Fibroblast of skin of left quadriceps (primary cell): ENCODE measurements around the gene HMSD.
"Not testable (repeated sequence)": the region's sequence is repeated elsewhere in the genome, so short reads cannot be mapped to it uniquely, and the experiment has no call there.

ENCODE experiments used
- DNase-seq, 2 experiments: peaks; one replicate each; pipeline ENCODE4 v3.0.0-alpha.2; 2013; ENCODE audit warnings: low read depth in 2 of 2

HMSD gene, protein sequence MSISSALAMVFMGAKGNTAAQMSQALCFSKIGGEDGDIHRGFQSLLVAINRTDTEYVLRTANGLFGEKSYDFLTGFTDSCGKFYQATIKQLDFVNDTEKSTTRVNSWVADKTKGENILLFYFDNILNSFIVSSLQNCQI

GRCh38 chr18:63949068-63949737, at the start of gene HMSD:
TSS of gene HMSD (plus strand) at chr18:63949301. CDS start at chr18:63953456, 4,155 bp downstream.
- no peak for DNase-seq

DNA sequence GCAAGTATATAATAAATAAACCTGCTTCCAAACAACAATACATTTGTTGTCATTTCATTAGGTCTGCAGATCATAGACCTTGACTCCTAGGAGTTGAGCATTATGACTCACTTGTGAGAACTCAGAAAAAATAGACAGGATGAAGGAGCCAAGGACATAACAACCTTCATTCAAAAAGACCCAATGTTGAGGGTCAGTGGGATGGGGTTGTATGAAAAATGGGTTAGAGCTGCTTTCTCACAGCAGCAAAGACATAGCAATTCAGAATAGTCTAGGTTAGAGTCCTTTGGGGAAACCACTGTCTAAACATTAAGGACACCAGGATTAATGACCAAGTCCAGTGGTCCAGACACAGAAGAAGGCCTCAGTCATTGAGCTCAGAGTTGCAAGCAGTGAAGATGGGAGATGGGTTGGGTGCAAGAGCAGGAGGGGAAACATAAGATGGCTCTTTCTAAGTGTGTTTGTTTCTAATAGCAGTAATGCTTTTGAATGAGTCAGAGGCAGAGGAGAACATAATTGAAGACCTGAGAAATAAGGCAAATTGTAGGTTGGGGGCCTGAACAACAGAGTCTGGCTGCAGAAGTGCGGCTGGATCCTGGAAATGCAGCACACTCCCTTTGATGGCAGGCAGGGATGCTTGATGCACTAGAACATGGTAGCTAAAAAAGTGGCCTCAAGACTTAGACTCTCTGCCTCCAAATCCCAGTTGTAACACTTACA, 45.1 kb upstream of the HMSD start:
- DNase-seq: no peak

GRCh38 chr18:63904694-63905093, 44.4 kb upstream of the HMSD start:
- DNase-seq: no peak

DNA sequence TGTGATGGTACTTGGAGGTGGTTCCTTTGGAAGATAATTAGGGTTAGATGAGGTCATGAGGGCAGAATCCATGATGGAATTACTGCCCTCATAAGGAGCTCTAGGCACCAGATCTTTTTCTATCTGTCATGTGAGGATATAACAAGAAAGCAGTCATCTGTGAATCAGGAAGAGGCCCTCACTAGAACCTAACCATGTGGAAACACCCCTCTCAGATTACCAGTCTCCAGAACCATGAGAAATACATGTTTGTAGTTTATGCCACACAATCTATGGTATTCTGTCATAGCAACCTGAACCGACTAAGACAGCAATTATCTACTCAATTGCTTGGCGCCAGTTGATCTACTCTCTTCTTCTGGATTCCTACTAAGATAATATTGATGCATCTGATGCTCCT, 43.7 kb upstream of the HMSD start:
- no peak for DNase-seq

DNA sequence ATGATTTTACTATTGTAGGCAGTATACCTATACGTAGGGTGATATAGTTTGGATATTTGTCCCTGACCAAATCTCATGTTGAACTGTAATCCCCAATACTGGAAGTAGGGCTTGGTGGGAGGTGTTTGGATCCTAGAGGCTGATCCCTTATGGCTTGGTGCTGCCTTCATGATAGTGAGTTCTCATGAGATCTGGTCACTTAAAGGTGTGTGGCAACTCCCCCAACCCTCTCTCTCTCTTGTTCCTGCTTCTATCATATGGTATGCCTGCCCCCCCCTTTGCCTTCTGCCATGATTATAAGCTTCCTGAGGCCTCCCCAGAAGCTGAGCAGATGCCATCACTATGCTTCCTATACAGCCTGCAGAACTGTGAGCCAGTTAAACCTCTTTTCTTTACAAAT, 43.0 kb upstream of the HMSD start:
- no peak for DNase-seq

- DNase-seq: no peak
Measured at GRCh38 chr18:63907664-63908063, 41.4 kb upstream of the HMSD start, which contains the start of gene SERPINB10. TSS of gene SERPINB10 (plus strand) at chr18:63907958. CDS start at chr18:63915511, 7,553 bp downstream.

DNA sequence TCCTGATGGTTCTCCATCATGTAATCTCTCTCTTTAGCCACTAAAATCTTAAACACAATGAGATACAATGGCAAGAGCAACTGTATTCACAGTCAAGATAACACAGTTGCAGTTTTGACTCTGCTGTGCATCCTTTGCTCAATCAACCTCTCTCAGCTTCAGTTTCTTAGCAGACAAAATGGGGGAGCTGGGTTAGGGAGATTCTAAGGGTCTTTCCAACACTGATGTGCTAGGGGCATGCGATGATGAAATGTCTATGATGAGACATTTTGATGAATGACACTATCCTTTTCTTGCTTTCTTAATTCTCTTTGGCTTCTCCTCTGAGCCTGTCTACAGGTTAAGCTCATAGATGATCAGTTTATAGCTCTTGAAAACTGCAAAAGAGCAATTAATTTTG, 40.2 kb upstream of the HMSD start:
- DNase-seq: no peak

- no peak for DNase-seq
Measured at GRCh38 chr18:63909870-63910269, 39.2 kb upstream of the HMSD start.

- no peak for DNase-seq
Measured at GRCh38 chr18:63917817-63918216, 31.3 kb upstream of the HMSD start.

GRCh38 chr18:63922049-63922448, 27.1 kb upstream of the HMSD start:
- DNase-seq: no peak

DNA sequence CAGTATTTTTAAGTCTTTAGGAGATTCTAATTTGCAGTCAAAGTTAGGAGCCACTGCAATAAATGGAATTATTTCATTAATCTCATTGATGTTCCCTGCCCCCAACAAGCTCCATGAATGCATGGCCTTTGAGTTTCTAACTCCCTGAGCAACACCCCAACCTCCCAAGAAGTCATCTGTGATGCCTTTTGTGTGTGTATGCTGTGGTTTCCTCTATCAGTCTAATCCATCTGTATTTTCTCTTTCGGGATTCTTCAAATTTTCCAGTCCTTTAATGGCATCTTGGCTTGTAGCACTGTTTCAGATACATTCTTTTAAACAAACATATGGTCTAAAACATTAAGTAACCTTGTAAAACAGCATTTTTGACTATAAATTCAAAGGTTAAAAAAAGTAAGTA, 24.6 kb upstream of the HMSD start:
- DNase-seq: peak; percentile 75 to 77

- no peak for DNase-seq
Measured at GRCh38 chr18:63928331-63928730, 20.8 kb upstream of the HMSD start.

GRCh38 chr18:63929369-63929768, 19.7 kb upstream of the HMSD start:
- DNase-seq: not testable (repeated sequence)

- DNase-seq: no peak
Measured at GRCh38 chr18:63930773-63931354, 18.2 kb upstream of the HMSD start.

DNA sequence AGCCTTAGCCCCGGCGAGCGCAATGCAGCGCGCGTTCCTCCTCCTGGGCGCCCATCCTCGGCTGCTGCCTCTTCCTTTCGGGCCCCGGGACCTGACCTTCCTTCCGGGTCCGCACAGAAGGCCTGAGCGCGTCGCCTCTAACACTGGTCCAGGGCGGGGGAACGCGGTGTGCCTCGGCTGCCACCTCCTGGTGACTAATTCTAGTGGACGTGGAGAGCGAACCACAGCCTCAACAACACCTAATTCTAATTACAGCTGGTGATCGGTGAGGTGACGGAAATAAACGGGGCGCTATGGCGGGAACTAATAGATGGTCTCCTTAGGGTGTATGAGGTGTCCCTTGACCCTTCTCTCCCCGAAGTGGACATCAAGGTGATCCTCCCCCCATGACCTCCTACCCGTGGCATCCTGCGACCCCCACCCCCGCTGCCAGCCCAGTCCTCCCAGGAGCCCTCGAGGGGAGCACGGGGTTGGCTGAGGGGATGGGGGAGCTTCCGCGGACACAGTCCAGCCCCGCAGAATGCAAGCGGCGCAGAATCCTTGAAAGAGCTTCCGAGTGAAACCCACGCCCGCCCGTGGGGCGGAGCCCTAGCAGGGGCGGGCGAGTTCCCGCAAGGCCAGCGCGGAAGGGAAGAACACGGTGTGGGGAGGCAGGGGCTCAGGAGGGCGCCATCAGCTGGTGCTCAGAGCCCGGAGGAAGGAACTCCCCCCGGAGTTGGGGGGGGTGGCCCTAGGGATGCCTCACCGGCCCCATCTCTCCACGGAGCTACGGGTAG, 12.8 kb upstream of the HMSD start:
- peak; percentile 35 to 40 for DNase-seq

DNA sequence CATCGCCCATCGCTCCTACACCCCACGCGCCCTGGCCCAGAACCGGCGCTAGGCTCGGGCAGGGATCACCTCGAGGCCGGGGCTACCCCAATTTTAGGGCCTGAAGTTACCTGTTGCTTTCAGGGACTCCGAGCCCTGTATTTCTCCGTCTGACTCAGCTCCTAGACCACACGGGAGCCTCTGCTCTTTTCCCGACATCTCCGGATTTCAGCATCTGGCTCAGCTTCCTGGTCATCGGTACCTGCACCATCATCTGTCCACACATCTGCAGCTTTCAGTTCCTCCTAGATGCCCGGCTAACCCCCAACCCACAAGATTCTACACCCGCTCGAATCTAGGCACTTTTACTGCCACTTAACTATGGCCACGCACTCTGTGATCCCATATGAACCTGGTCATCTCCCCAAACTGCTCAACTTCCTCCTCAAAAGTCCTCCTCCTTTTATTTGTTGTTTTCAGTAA, 12.1 kb upstream of the HMSD start:
- no peak for DNase-seq

DNA sequence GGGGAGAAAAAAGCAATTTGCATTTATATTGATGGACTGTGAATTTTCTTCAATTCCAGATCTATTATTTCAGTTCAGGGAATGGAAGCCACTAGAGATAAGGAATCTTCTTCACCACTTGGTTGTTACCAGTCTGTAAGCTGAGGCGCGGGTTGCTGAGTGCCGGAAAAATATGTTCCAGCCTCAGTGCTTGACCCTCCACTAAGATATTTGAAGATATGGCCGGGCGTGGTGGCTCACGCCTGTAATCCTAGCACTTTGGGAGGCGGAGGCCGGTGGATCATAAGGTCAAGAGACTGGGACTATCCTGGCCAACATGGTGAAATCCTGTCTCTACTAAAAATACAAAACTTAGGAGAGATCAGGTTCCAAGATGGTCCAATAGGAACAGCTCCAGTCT, 9.1 kb upstream of the HMSD start:
- DNase-seq: no peak

- DNase-seq: not testable (repeated sequence)
Measured at GRCh38 chr18:63940543-63941050, 8.5 kb upstream of the HMSD start.

GRCh38 chr18:63947051-63947790, 1.9 kb upstream of the HMSD start:
- DNase-seq: no peak

DNA sequence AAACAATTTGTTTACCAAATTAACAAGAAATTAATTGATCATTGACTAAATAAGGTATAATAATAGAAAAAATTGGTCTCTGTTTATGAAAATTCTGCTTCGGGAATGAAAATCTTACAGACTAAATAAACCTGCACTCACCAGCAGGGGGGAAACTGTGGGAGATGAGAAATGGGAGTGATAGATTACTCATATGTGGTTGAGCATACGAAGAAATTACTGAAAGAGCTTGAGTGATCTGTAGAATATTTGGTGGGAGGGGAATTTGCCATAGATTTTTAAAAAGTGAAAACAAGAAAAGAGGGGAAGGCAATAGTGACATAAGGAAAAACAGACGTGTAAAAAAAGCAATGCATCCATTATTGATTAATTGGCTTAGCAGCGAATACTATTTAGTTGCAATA, 2.2 kb downstream of the HMSD start:
- DNase-seq: peak in 1 of 2 experiments; percentile 31

DNA sequence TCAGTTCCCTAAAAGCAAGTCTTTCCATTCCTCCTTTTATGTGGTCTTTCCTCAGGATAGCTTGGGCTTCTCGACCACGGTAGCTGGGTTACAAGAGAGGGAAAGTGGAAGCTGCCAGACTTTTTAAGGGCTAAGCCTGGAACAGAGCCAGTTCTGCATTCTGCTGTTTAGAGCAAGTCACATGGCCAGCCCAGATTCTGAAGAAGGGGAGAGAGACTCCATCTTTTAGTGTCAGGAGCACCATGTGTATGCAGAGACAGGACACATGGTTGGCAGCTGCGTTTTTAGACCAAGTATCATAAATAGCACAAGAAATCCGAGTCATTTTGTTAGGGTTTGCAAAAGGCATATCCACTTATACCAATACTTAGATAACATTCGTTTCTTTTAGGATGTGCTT, 4.7 kb downstream of the HMSD start:
- peak; percentile 39 to 46 for DNase-seq
